ENCODE measurements around the gene SH3BGRL3.
A peak's percentile ranks its signal among the peaks of the same experiment; 100 is the strongest.
"Not testable (repeated sequence)": the region's sequence is repeated elsewhere in the genome, so short reads cannot be mapped to it uniquely, and the experiment has no call there.

SH3BGRL3 gene

GRCh38 chr1:26318338-26319064 is 38.6 kb downstream of the SH3BGRL3 start:
- no peak for DNase-seq

GRCh38 chr1:26320896-26321295 is 41.0 kb downstream of the SH3BGRL3 start:
- DNase-seq, result no peak

- DNase-seq, result peak; percentile 59 to 76
These were observed 41.6 kb downstream of the SH3BGRL3 start for GRCh38 chr1:26321315-26322041.

GRCh38 chr1:26322042-26322331 is 42.1 kb downstream of the SH3BGRL3 start:
- no peak for DNase-seq

GRCh38 chr1:26323382-26323781 is 43.5 kb downstream of the SH3BGRL3 start:
- DNase-seq, result no peak

- DNase-seq, result no peak
These were observed 44.7 kb downstream of the SH3BGRL3 start for GRCh38 chr1:26324550-26324949.

- peak; percentile 89 to 94 for DNase-seq
These were observed 48.1 kb downstream of the SH3BGRL3 start for GRCh38 chr1:26327956-26328362.

GRCh38 chr1:26328597-26328996 is 48.7 kb downstream of the SH3BGRL3 start:
- no peak for DNase-seq

- not testable (repeated sequence) for DNase-seq
These were observed 49.5 kb downstream of the SH3BGRL3 start for GRCh38 chr1:26329380-26329779.

- DNase-seq, result no peak
These were observed 50.4 kb downstream of the SH3BGRL3 start for GRCh38 chr1:26330276-26330675.
